ENCODE data around the gene PIEZO1. TPM values are rescaled to one million over a fixed set of nuclear protein-coding genes. Genes with fewer than 3 reads are reported as not detected.
"Not testable (repeated sequence)": the region's sequence is repeated elsewhere in the genome, so short reads cannot be mapped to it uniquely, and the experiment has no call there.

PIEZO1 gene
- total and polyA plus RNA-seq, 7 donors, result 18.0 to 242 (median 126) TPM

DNA sequence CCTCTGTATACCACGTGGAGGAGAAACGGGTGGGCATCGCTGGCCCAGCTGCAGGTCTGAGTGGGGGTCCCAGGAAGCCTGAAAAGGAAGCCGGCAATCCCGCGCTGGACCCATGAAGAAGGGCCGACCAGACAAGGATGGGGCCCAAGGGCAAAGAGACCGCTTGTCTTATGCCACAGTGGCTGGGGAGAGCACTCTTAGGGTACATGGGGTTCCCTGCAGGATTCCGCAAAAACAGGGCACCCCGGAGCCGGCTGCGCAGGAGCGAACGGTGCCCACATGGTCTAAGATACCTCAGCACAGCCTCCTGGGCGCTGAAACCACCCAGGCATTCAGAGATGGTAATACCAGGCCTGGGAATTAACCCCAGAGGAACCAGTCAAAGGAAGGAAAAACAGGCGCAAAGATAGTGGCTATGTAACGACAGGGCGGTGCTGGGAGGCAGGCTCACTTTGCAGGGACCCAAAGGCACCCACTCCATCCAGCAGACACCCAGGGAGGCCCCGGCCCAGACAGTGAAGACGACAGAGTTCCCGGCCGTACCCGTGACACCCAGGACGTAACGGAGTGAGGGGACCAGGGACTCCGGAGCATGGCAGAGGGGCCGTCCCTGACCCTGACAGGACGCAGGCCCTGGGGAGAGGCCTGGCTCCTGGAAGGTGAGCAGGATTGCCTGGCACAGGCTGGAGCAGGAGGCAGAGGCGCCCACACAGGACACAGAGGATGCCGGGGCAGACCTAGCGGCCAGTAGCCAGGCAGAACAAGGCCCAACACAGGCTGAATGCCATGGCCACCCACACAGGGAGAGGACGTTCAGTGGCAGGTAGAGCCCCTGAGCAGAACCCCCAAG, 10.3 kb downstream of the PIEZO1 start:
- H3K4me3 ChIP-seq, result peak overlapping the region in 1 of 4 donors; percentile 10
- intact Hi-C loops (cut with DNase I), result loop anchor here (10.0 kb wide), 1 partner anchor 920 kb away; no protein-coding TSS in a partner anchor
- 93 to 94% methylated on average over 32 of the region's 32 CpGs for WGBS, 2 donors
- peaks cover 0 to 100% (median 100%) of the 10 kb centered on the region in 4 donors for H3K4me1 ChIP-seq
- DNase-seq, result no peak
- TF ChIP-seq CTCF (IDR thresholded peaks at IDR 0.05), result no peak
- TF ChIP-seq POLR2AphosphoS5 (IDR thresholded peaks at IDR 0.05), result no peak
- no peak for TF ChIP-seq EP300 (IDR thresholded peaks at IDR 0.05)
- no peak for TF ChIP-seq POLR2A (IDR thresholded peaks at IDR 0.05)
- H3K36me3 ChIP-seq, result no peaks in the 10 kb centered on the region
- H3K27ac ChIP-seq, result peak overlapping the region; percentile 89 to 100 (median 96)
- no peaks in the 10 kb centered on the region for H3K27me3 ChIP-seq
- no peaks in the 10 kb centered on the region for H3K9me3 ChIP-seq

GRCh38 chr16:88773812-88774291, 11.2 kb downstream of the PIEZO1 start:
- peaks cover 0 to 100% (median 100%) of the 10 kb centered on the region in 4 donors for H3K4me1 ChIP-seq
- TF ChIP-seq EP300 (IDR thresholded peaks at IDR 0.05), result no peak
- no peak for TF ChIP-seq POLR2A (IDR thresholded peaks at IDR 0.05)
- TF ChIP-seq POLR2AphosphoS5 (IDR thresholded peaks at IDR 0.05), result peak in 1 of 4 donors; percentile 17
- no peak for TF ChIP-seq CTCF (IDR thresholded peaks at IDR 0.05)
- no peaks in the 10 kb centered on the region for H3K27me3 ChIP-seq
- peak overlapping the region; percentile 89 to 100 (median 96) for H3K27ac ChIP-seq
- 60 to 70% methylated on average over 12 of the region's 12 CpGs for WGBS, 2 donors
- no peak overlapping the region for H3K4me3 ChIP-seq
- DNase-seq, result peak; percentile 85
- no peaks in the 10 kb centered on the region for H3K36me3 ChIP-seq
- no peaks in the 10 kb centered on the region for H3K9me3 ChIP-seq
- intact Hi-C loops (cut with DNase I), result loop anchor here (10.0 kb wide), 1 partner anchor 919 kb away; no protein-coding TSS in a partner anchor

- Histone ChIP-seq H3K9me3 (no peaks in the 10 kb centered on the region), H3K27ac (peak overlapping the region; percentile 89 to 100 (median 96)), H3K27me3 (no peaks in the 10 kb centered on the region), H3K4me3 (no peak overlapping the region), H3K4me1 (peaks cover 0 to 100% (median 100%) of the 10 kb centered on the region in 4 donors), H3K36me3 (no peaks in the 10 kb centered on the region)
- no peak for TF ChIP-seq CTCF (IDR thresholded peaks at IDR 0.05)
- peak in 2 of 4 donors; percentile 22 to 92 for TF ChIP-seq EP300 (IDR thresholded peaks at IDR 0.05)
- peak; percentile 34 to 90 (median 72) for TF ChIP-seq POLR2AphosphoS5 (IDR thresholded peaks at IDR 0.05)
- peak; percentile 96 for DNase-seq
- 64 to 72% methylated on average over 29 of the region's 29 CpGs for WGBS, 2 donors
- intact Hi-C loops (cut with DNase I), result loop anchor here (10.0 kb wide), 1 partner anchor 918 kb away; no protein-coding TSS in a partner anchor
These were observed 11.9 kb downstream of the PIEZO1 start for GRCh38 chr16:88772871-88773811.

DNA sequence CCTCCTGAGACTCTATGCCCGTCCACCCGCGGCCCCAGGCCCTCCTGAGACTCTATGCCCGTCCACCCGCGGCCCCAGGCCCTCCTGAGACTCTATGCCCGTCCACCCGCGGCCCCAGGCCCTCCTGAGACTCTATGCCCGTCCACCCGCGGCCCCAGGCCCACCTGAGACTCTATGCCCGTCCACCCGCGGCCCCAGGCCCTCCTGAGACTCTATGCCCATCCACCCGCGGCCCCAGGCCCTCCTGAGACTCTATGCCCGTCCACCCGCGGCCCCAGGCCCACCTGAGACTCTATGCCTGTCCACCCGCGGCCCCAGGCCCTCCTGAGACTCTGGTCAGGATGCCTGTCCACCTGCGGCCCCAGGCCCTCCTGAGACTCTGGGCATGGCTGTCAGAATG, 13.2 kb downstream of the PIEZO1 start:
- not testable (repeated sequence) for H3K27me3 ChIP-seq, H3K9me3 ChIP-seq, H3K36me3 ChIP-seq, H3K4me3 ChIP-seq, DNase-seq
- intact Hi-C loops (cut with DNase I), result loop anchor here (10.0 kb wide), 1 partner anchor 917 kb away; no protein-coding TSS in a partner anchor
- Histone ChIP-seq H3K4me1 (peaks cover 0 to 100% (median 100%) of the 10 kb centered on the region in 4 donors), H3K27ac (peak overlapping the region; percentile 89 to 100 (median 96))
- WGBS, 2 donors, result 83 to 96% methylated on average over 18 of the region's 23 CpGs
